Body of pancreas (tissue), 4 donors: ENCODE results near the gene NISCH.

Experiments
- CTCF ChIP-seq, 7 experiments: fragments of 450-650 bp in 4 of 7; fragments of 200-600 bp in 3 of 7; sonication (generic) in 3 of 7; IDR thresholded peaks; one replicate each; pipeline ENCODE4 v1.5.1; 2016 to 2019; ENCODE audit warnings: antibody characterized with exemption in 7 of 7
- POLR2A ChIP-seq, 3 donors: fragments of 450-650 bp; IDR thresholded peaks; one replicate each; pipeline ENCODE4 v1.6.1; 2016; ENCODE audit warnings: antibody characterized with exemption in 3 of 3, mild to moderate bottlenecking in 2 of 3

- TF ChIP-seq POLR2A (IDR thresholded peaks at IDR 0.05) (no peak), CTCF (IDR thresholded peaks at IDR 0.05) (no peak)
These were observed 66.1 kb downstream of the NISCH start for GRCh38 chr3:52521488-52521824.
